SKM-1 treated with dmso at 0.1 percent for 144 hours (cell line): Measurements from ENCODE around the gene TFF1.
A peak's percentile ranks its signal among the peaks of the same experiment; 100 is the strongest.

Experiments
- DNase-seq: peaks from one replicate; lab custom pipeline; 2025; ENCODE audit not compliant: unreplicated experiment; lab: John Stamatoyannopoulos, UW

Gene TFF1

DNA sequence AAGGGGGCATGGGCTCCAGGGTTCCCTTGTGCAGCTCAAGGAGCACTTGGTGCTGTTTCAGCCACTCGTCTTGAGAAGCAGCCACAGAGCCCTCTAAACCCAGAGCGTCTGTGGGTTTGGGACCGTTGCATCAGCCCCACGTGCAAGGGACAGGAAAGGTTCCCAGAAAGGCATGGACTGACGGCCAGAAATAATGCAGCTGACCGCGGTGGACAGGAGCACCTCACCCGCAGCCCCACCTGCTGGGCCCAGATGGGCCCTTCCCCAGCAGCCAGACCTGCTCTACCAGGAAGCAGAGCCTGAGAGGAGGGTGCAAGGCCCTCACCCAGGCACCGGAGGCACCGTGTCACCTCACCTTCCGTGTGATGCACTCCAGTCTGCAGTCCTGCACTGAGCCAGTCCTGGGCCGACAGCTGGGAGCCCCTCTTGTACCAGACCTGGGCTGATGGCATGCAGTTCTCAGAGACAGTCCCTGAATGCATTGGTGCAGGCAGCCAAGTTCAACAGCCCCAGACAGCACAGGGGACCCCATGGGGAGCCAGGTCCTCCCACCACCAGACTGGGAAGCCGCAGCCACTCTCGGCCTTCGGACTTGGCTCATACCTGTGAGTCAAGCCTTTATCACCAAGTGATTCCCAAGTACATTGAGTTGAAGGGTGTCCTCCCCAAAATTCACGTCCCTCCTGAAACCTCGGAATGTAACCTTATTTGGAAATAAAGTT is 46.3 kb downstream of the TFF1 start:
- DNase-seq: peak; percentile 50

DNA sequence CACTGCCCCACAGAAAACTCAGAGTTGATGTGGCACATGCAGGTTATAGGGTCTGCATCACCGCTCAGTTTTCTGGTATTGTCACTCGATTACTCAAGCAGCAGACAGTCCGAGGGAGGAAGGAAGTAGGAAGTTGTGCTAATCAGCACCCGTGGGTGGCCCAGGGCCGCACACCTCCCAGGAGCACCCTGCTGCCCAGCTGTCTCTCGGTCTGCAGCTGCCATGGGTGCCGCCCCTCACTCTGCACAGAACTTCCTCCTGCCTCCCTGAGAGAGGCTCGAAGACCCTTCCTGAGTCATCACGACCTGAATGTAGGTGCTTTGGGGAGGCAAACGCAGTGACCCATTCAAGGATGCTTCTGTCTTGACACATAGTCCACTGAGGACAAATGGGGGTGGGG is 47.0 kb downstream of the TFF1 start:
- peak; percentile 79 for DNase-seq

DNA sequence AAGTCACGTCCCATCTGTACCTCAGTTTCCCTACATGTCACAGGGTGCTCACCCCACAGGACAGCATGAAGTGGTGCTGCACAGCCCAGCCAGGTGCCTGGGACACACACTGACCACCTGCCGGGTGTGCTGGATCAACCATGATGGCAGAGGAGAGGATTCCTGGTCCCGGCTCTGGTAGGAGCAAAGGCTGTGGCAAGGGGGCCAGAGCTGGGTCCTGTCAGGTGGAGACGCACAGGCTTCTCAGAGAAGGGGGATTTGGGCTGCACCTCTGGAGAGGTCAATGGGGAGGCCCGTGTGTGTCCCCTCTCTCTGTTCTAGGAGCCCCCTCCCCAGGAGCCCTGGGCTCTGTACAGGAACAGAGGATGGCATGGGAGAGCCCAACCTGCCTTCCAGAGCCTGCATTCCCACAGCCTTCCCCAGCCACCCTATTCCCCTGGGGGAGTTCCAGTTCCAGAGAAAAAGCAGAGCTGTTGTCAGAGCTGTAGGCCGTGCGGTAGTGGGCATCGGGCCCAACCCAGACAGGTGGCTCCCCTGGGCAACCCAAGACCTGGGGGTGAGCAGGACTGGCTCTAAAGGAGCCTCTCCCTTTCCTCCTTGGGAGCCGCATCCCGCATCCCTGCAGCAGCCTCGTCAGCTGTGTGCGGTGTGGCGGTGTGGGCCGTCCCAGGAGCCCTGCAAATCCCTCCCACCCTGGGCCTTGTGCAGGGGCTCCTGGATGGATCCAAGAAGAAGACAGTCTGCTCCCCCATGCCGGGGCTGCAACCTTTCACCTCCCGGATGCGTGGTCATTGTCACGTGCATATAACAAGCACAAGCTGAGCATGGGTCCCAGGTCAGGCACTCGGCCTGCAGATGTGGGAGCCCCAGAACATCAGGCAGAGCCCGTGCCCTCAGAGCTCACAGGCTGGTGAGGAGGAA is 48.2 kb downstream of the TFF1 start:
- no peak for DNase-seq

DNA sequence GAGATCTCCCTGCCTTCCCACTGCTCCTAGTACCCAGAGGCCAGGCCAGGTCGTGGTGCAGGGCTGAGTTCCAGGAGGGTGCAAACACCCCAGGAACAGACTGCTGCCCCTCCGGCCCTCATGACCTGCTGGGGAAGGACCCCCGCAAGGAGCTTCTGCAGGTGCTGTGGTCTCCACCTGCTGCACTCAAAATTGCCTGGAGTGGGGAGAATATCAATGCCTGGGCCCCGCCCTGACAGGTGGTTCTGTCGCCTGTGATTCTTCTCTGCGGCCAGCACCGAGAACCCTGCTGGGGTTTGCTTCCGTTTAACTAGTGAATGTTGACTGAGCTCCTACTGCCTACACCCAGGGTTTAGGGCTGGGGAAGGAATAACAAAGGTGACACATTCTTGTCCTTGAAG is 49.0 kb downstream of the TFF1 start:
- DNase-seq: no peak

DNA sequence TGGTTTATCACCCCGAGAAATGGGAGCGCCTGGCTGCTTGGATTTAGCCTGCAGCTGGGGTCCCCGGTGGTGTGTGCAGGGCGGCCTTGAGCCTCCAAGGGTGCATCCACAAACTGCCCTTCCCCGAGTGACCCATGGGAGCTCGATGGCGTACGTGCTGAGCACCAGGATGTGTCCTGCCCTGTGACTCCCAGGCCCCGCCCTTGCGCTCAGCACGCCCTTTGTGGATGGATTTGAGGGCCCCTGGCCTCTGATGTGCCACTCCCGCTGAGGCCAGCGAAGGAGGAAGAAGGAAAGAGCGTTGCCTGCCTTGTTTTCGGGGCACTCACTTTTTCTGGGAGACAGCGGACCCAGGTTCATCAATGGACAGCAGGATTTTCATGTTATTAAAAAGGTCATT is 49.4 kb downstream of the TFF1 start:
- DNase-seq: no peak

DNA sequence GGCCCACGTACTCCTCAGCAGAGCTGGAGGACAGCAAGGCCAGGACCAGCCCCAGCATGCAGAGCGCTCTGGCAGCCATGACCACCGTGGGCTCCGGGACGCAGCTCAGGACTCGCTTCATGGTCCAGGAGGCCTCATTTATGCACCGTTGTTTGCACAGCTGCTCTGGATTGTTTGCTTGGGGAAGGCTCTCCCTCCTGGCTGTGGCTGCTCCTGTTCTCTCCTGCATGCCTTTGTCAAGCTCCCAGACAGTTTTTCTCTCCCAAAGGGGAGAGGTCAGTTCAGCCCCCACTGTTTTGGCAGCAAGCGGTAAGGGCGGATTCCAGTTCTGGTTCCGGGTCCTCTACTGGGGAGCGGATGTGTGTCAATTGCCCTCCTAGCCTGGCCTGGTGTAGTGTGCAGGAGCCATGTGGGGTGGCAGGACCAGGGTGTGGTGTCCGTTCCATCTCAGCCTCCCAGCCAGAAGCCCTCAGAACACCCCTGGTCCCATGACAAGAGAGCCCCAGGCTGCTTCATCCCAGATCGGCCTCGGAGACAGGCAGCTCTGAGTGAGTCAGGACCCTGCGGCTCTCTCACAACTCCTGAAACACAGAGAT is 50.9 kb downstream of the TFF1 start, which contains the start of gene TFF3:
Gene TFF3, minus strand, starts transcription at position 114 of the 596 bp plus-strand sequence. Its CDS starts 35 bp downstream, at position 79.
- no peak for DNase-seq

DNA sequence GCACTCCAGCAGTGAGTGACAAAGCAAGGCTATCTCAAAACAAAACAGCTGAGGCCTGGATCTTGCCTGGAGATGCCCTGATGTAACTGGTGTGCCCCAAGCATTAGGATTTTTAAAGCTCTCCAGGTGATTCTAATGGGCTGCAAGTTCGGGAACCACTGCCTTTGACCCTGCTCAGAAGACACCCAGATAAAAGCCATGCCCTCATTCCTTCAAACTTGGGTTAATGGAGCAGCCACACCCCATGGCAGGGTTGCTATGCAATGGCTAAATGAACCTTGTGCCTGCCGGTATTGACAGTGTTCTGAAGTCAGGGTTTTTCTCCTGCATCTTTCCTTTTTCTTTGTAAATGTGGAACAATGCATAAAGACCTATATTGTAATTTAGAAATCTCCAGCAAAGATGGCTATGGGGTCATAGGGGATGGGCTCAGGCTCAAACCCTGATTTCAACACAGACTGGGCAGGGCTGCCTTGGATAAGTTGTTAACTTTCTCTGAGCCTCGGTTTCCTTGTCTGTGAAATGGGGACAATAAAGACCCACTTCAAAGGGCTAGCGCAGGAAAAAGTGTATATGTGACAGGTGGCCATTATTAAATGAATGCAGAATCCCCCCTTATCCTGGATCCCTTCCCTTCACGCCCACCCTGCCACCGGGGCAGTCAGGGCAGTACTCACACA is 51.6 kb downstream of the TFF1 start:
- DNase-seq: no peak

DNA sequence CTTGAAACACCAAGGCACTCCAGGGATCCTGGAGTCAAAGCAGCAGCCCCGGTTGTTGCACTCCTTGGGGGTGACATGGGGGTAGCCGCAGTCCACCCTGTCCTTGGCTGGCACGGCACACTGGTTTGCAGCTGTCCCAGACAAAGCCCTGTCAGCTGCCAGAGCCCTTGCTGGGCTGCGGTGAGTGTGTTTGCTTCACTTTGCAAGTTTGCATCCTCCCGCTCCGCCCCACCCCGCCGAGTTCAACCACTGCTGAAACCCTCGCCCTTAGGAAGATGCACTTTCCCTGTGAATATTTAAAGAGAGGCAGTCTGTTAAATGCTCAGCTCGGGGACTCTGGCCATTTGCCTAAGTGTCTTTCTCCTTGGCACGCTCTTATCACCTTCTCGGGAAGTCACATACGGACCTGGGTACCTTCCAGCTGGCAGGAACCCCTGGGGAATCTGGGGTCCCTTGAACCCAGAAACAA is 52.8 kb downstream of the TFF1 start:
- no peak for DNase-seq

DNA sequence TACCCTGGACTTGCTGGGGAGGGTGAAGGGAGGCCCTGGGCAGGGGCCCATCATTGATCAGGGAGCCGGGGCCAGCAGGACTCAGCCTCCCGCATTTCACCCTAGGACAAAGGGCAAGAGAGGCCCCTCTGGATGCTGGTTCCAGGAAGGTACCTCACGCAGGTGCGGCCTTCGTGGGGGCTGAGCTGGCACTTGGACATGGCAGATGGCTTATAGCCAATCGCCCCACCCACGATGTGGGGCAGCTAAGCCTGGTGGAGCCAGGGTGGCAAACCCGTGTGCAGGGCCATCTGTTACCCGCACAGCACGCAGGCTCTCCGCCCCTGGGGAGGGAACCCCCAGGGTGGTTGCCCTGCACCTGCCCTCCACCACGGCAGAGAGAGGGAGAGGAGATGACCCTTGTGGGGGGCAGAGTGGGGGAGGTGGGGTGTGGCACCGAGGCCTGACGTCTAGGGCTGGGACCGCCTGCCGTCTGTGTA is 53.7 kb downstream of the TFF1 start:
- DNase-seq: no peak
